ENCODE measurements around the gene TRMO. TPM values are rescaled to one million over a fixed set of nuclear protein-coding genes. Genes with fewer than 3 reads are reported as not detected.
A peak's percentile ranks its signal among the peaks of the same experiment; 100 is the strongest.
"Not testable (repeated sequence)": the region's sequence is repeated elsewhere in the genome, so short reads cannot be mapped to it uniquely, and the experiment has no call there.

TRMO gene
- 12.9 and 15.6 TPM in 2 replicates for total RNA-seq (2014; rRNA removed; shearing (Covaris generic))

- H3K36me3 ChIP-seq: no peaks in the 10 kb centered on the region
- peak; percentile 96 to 99 for DNase-seq (ENCODE audit: low read depth in 1 of 2, low spot score in 2 of 2)
Observed at GRCh38 chr9:97921959-97922724, at the start of gene TRMO. TSS of gene TRMO (minus strand) at chr9:97922500. CDS start at chr9:97922493, 7 bp downstream.

GRCh38 chr9:97970165-97970564, 47.9 kb upstream of the TRMO start:
- no peaks in the 10 kb centered on the region for H3K27me3 ChIP-seq (replicated peaks)
- no peaks in the 10 kb centered on the region for H3K36me3 ChIP-seq
- no peaks in the 10 kb centered on the region for H3K9me3 ChIP-seq (replicated peaks)
- no peak overlapping the region for H3K4me3 ChIP-seq
- no peak overlapping the region for H3K27ac ChIP-seq
- no peaks in the 10 kb centered on the region for H3K4me1 ChIP-seq (replicated peaks)
- DNase-seq (ENCODE audit: low read depth in 1 of 2, low spot score in 2 of 2): no peak

More at GRCh38 chr9:97921959-97922724, at the start of gene TRMO:
- H3K4me1 ChIP-seq (replicated peaks): peaks cover 8% of the 10 kb centered on the region; the same call in 1 of the 2 replicates
- H3K4me3 ChIP-seq: peak within 1 kb of the TSS; percentile 56
- H3K9me3 ChIP-seq (replicated peaks): no peaks in the 10 kb centered on the region
- peaks cover 2% of the 10 kb centered on the region; the same call in 1 of the 2 replicates for H3K27me3 ChIP-seq (replicated peaks)
- peak within 1 kb of the TSS; percentile 95 for H3K27ac ChIP-seq

GRCh38 chr9:97969014-97969413, 46.7 kb upstream of the TRMO start:
- no peak for DNase-seq (ENCODE audit: low read depth in 1 of 2, low spot score in 2 of 2)
- no peak overlapping the region for H3K4me3 ChIP-seq
- H3K9me3 ChIP-seq (replicated peaks): no peaks in the 10 kb centered on the region
- H3K4me1 ChIP-seq (replicated peaks): no peaks in the 10 kb centered on the region
- no peaks in the 10 kb centered on the region for H3K36me3 ChIP-seq
- no peak overlapping the region for H3K27ac ChIP-seq
- no peaks in the 10 kb centered on the region for H3K27me3 ChIP-seq (replicated peaks)

- no peak overlapping the region for H3K4me3 ChIP-seq
- DNase-seq (ENCODE audit: low read depth in 1 of 2, low spot score in 2 of 2): no peak
- H3K4me1 ChIP-seq (replicated peaks): no peaks in the 10 kb centered on the region
- H3K9me3 ChIP-seq (replicated peaks): no peaks in the 10 kb centered on the region
- H3K27me3 ChIP-seq (replicated peaks): no peaks in the 10 kb centered on the region; the same call in 1 of the 2 replicates
- no peak overlapping the region for H3K27ac ChIP-seq
- H3K36me3 ChIP-seq: no peaks in the 10 kb centered on the region
Observed at GRCh38 chr9:97966493-97966892, 44.2 kb upstream of the TRMO start.

GRCh38 chr9:97964901-97965300, 42.6 kb upstream of the TRMO start:
- no peaks in the 10 kb centered on the region for H3K36me3 ChIP-seq
- DNase-seq (ENCODE audit: low read depth in 1 of 2, low spot score in 2 of 2): no peak
- no peaks in the 10 kb centered on the region for H3K9me3 ChIP-seq (replicated peaks)
- no peaks in the 10 kb centered on the region for H3K4me1 ChIP-seq (replicated peaks)
- no peaks in the 10 kb centered on the region; the same call in 1 of the 2 replicates for H3K27me3 ChIP-seq (replicated peaks)
- H3K4me3 ChIP-seq: no peak overlapping the region
- no peak overlapping the region for H3K27ac ChIP-seq

- H3K9me3 ChIP-seq (replicated peaks): no peaks in the 10 kb centered on the region
- H3K36me3 ChIP-seq: no peaks in the 10 kb centered on the region
- H3K27me3 ChIP-seq (replicated peaks): no peaks in the 10 kb centered on the region; the same call in 1 of the 2 replicates
- H3K27ac ChIP-seq: no peak overlapping the region
- H3K4me1 ChIP-seq (replicated peaks): peaks cover 8% of the 10 kb centered on the region
- H3K4me3 ChIP-seq: no peak overlapping the region
- no peak for DNase-seq (ENCODE audit: low read depth in 1 of 2, low spot score in 2 of 2)
Observed at GRCh38 chr9:97963232-97963631, 40.9 kb upstream of the TRMO start.

- DNase-seq (ENCODE audit: low read depth in 1 of 2, low spot score in 2 of 2): no peak
- Histone ChIP-seq H3K36me3 (no peaks in the 10 kb centered on the region), H3K27ac (no peak overlapping the region), H3K4me3 (no peak overlapping the region), H3K9me3 (replicated peaks) (no peaks in the 10 kb centered on the region), H3K4me1 (replicated peaks) (peaks cover 8% of the 10 kb centered on the region), H3K27me3 (replicated peaks) (no peaks in the 10 kb centered on the region; the same call in 1 of the 2 replicates)
Observed at GRCh38 chr9:97962575-97962974, 40.3 kb upstream of the TRMO start.

GRCh38 chr9:97962136-97962535, 39.8 kb upstream of the TRMO start:
- Histone ChIP-seq H3K27ac (no peak overlapping the region), H3K27me3 (replicated peaks) (no peaks in the 10 kb centered on the region; the same call in 1 of the 2 replicates), H3K36me3 (no peaks in the 10 kb centered on the region), H3K9me3 (replicated peaks) (no peaks in the 10 kb centered on the region), H3K4me1 (replicated peaks) (peaks cover 8% of the 10 kb centered on the region), H3K4me3 (no peak overlapping the region)
- DNase-seq (ENCODE audit: low read depth in 1 of 2, low spot score in 2 of 2): no peak

GRCh38 chr9:97961361-97961760, 39.1 kb upstream of the TRMO start:
- Histone ChIP-seq H3K4me1 (replicated peaks) (peaks cover 8% of the 10 kb centered on the region), H3K27me3 (replicated peaks) (no peaks in the 10 kb centered on the region; the same call in 1 of the 2 replicates), H3K9me3 (replicated peaks) (no peaks in the 10 kb centered on the region), H3K27ac (no peak overlapping the region), H3K36me3 (no peaks in the 10 kb centered on the region), H3K4me3 (no peak overlapping the region)
- DNase-seq (ENCODE audit: low read depth in 1 of 2, low spot score in 2 of 2): no peak

- H3K9me3 ChIP-seq (replicated peaks): not testable (repeated sequence)
Observed at GRCh38 chr9:97960678-97961328, 38.5 kb upstream of the TRMO start.

GRCh38 chr9:97959585-97959984, 37.3 kb upstream of the TRMO start:
- Histone ChIP-seq H3K9me3 (replicated peaks) (no peaks in the 10 kb centered on the region), H3K27ac (no peak overlapping the region), H3K27me3 (replicated peaks) (no peaks in the 10 kb centered on the region; the same call in 1 of the 2 replicates), H3K4me3 (no peak overlapping the region), H3K4me1 (replicated peaks) (peaks cover 8% of the 10 kb centered on the region), H3K36me3 (no peaks in the 10 kb centered on the region)
- DNase-seq (ENCODE audit: low read depth in 1 of 2, low spot score in 2 of 2): no peak

More at GRCh38 chr9:97960678-97961328, 38.5 kb upstream of the TRMO start:
- H3K27me3 ChIP-seq (replicated peaks); DNase-seq (ENCODE audit: low read depth in 1 of 2, low spot score in 2 of 2); H3K36me3 ChIP-seq; H3K27ac ChIP-seq; H3K4me3 ChIP-seq; H3K4me1 ChIP-seq (replicated peaks): not testable (repeated sequence)

GRCh38 chr9:97958812-97959511, 36.7 kb upstream of the TRMO start:
- Histone ChIP-seq H3K4me1 (replicated peaks) (peaks cover 8% of the 10 kb centered on the region), H3K36me3 (no peaks in the 10 kb centered on the region), H3K27ac (no peak overlapping the region), H3K4me3 (no peak overlapping the region), H3K27me3 (replicated peaks) (no peaks in the 10 kb centered on the region; the same call in 1 of the 2 replicates), H3K9me3 (replicated peaks) (no peaks in the 10 kb centered on the region; the same call in 1 of the 2 replicates)
- peak; percentile 41 to 50 for DNase-seq (ENCODE audit: low read depth in 1 of 2, low spot score in 2 of 2)

GRCh38 chr9:97956331-97956730, 34.0 kb upstream of the TRMO start:
- peaks cover 8% of the 10 kb centered on the region for H3K4me1 ChIP-seq (replicated peaks)
- H3K27ac ChIP-seq: no peak overlapping the region
- H3K4me3 ChIP-seq: no peak overlapping the region
- H3K9me3 ChIP-seq (replicated peaks): no peaks in the 10 kb centered on the region; the same call in 1 of the 2 replicates
- no peaks in the 10 kb centered on the region for H3K36me3 ChIP-seq
- 0 out of 2 replicates have a peak, but pooled peaks cover 4% of the 10 kb centered on the region for H3K27me3 ChIP-seq (replicated peaks)
- DNase-seq (ENCODE audit: low read depth in 1 of 2, low spot score in 2 of 2): no peak

Measured in SJSA1 (cell line).